H1 (cell line): ENCODE results near the gene IRAK3. TPM values are rescaled to one million over a fixed set of nuclear protein-coding genes. Genes with fewer than 3 reads are reported as not detected.
A peak's percentile ranks its signal among the peaks of the same experiment; 100 is the strongest.

ENCODE experiments used
- CTCF ChIA-PET: fragments of 300-600 bp; sonication (Branson Sonifier 250); formaldehyde crosslinking; loops from one replicate; lab custom pipeline; 2021; ENCODE audit not compliant: partially characterized antibody; lab: Charles Lee
- POLR2A ChIA-PET: fragments of 300-600 bp; sonication (Branson Sonifier 250); formaldehyde crosslinking; loops from one replicate; lab custom pipeline; 2021; ENCODE audit warnings: inconsistent platforms; ENCODE audit not compliant: partially characterized antibody; lab: Charles Lee
- DNase-seq, 2 experiments: peaks; one replicate each; pipeline versions ENCODE4 v3.0.0 to v3.0.0-alpha.2; 2010 to 2022; ENCODE audit warnings: low spot score in 2 of 2, low read depth in 1 of 2, mixed read lengths in 1 of 2
- FAIRE-seq: peaks from 2 replicates; lab custom pipeline; 2011; peaks lifted over from hg19 to GRCh38; lab: Jason Lieb, UNC
- H2AFZ ChIP-seq: 2 replicates; pipeline ENCODE4 v1.8.1; 2012; ENCODE audit warnings: low read length, inconsistent platforms
- H2AK5ac ChIP-seq: 2 replicates; pipeline ENCODE4 v1.6.1; 2013; ENCODE audit warnings: low read depth, low read length
- H2BK120ac ChIP-seq: replicated peaks from 2 replicates; pipeline ENCODE3; 2013; ENCODE audit warnings: low read depth, low read length, inconsistent platforms
- H2BK12ac ChIP-seq: 2 replicates; pipeline ENCODE4 v1.6.1; 2013; ENCODE audit warnings: low read depth, low read length
- H2BK15ac ChIP-seq: 2 replicates; pipeline ENCODE4 v1.6.1; 2013; ENCODE audit warnings: low read length
- H2BK20ac ChIP-seq: 2 replicates; pipeline ENCODE4 v1.6.1; 2013; ENCODE audit warnings: low read length
- H2BK5ac ChIP-seq: 2 replicates; pipeline ENCODE4 v1.6.1; 2013; ENCODE audit warnings: low read depth, low read length
- H3K14ac ChIP-seq: 2 replicates; pipeline ENCODE4 v1.6.1; 2013; ENCODE audit warnings: inconsistent platforms; ENCODE audit not compliant: insufficient read length
- H3K18ac ChIP-seq: 2 replicates; pipeline ENCODE4 v1.6.1; 2013; ENCODE audit warnings: low read length; ENCODE audit errors: extremely low read depth
- H3K23ac ChIP-seq: 2 replicates; pipeline ENCODE4 v1.6.1; 2013; ENCODE audit warnings: inconsistent platforms; ENCODE audit not compliant: insufficient read length
- H3K23me2 ChIP-seq: 2 replicates; pipeline ENCODE4 v1.6.1; 2013; ENCODE audit warnings: low read depth, low read length
- H3K27ac ChIP-seq: 2 replicates; pipeline ENCODE4 v1.6.1; 2011; ENCODE audit warnings: low read depth, low read length, inconsistent platforms
- H3K27me3 ChIP-seq, 4 experiments: replicated peaks in 1 of 4; 1 replicate in 1 of 4; 2 replicates in 3 of 4; pipeline versions ENCODE4 v1.6.1 to v1.8.1; 2011 to 2013; ENCODE audit warnings: low read length in 3 of 4, mild to moderate bottlenecking in 3 of 4, inconsistent platforms in 2 of 4, mixed read lengths in 2 of 4, moderate library complexity in 1 of 4; ENCODE audit not compliant: control insufficient read depth in 3 of 4, insufficient read depth in 3 of 4; ENCODE audit errors: extremely low read depth in 1 of 4
- H3K36me3 ChIP-seq, 4 experiments: 2 replicates each; pipeline versions ENCODE4 v1.6.1 to v1.8.1; 2011 to 2013; ENCODE audit warnings: mild to moderate bottlenecking in 4 of 4, low read length in 3 of 4, moderate library complexity in 2 of 4, control low read depth in 1 of 4, inconsistent platforms in 1 of 4; ENCODE audit not compliant: insufficient read depth in 4 of 4, control insufficient read depth in 2 of 4
- H3K4ac ChIP-seq: replicated peaks from 2 replicates; pipeline ENCODE3; 2013; ENCODE audit warnings: low read length, low read depth, mixed read lengths, inconsistent platforms; ENCODE audit not compliant: insufficient read length
- H3K4me1 ChIP-seq, 4 experiments: replicated peaks in 1 of 4; 1 replicate in 1 of 4; 2 replicates in 3 of 4; pipeline versions ENCODE4 v1.6.1 to v1.8.1; 2011 to 2013; ENCODE audit warnings: low read length in 3 of 4, inconsistent platforms in 2 of 4, mixed read lengths in 1 of 4; ENCODE audit not compliant: insufficient read depth in 4 of 4, control insufficient read depth in 3 of 4
- H3K4me2 ChIP-seq, 2 experiments: 2 replicates each; pipeline versions ENCODE4 v1.6.1 to v1.8.1; 2011 to 2013; ENCODE audit warnings: low read depth in 2 of 2, low read length in 2 of 2, control low read depth in 1 of 2, inconsistent platforms in 1 of 2, mild to moderate bottlenecking in 1 of 2; ENCODE audit not compliant: insufficient read depth in 1 of 2
- H3K4me3 ChIP-seq, 4 experiments: fragments of 200-600, 300-600 bp in 1 of 4; sonication (generic), shearing (Covaris generic), sonication (Bioruptor Twin) in 1 of 4; 2 replicates each; pipeline versions ENCODE4 v1.5.1 to v1.8.1; 2011 to 2016; ENCODE audit warnings: low read length in 4 of 4, low read depth in 3 of 4, control low read depth in 2 of 4, inconsistent platforms in 2 of 4, mild to moderate bottlenecking in 2 of 4, mixed read lengths in 1 of 4, moderate library complexity in 1 of 4; ENCODE audit not compliant: insufficient read depth in 2 of 4; ENCODE audit errors: extremely low read depth in 1 of 4
- H3K56ac ChIP-seq: replicated peaks from 2 replicates; pipeline ENCODE3; 2013; ENCODE audit warnings: low read depth, mild to moderate bottlenecking, mixed read lengths, low read length, inconsistent platforms; ENCODE audit not compliant: insufficient read length
- H3K79me1 ChIP-seq: 2 replicates; pipeline ENCODE4 v1.6.1; 2013; ENCODE audit warnings: low read depth, low read length, control low read depth
- H3K79me2 ChIP-seq, 2 experiments: 2 replicates each; pipeline versions ENCODE4 v1.6.1 to v1.8.1; 2012 to 2013; ENCODE audit warnings: low read length in 2 of 2, mild to moderate bottlenecking in 2 of 2, inconsistent platforms in 1 of 2; ENCODE audit not compliant: insufficient read depth in 2 of 2, control insufficient read depth in 1 of 2
- H3K9ac ChIP-seq, 4 experiments: replicated peaks in 1 of 4; 1 replicate in 1 of 4; 2 replicates in 3 of 4; pipeline versions ENCODE4 v1.6.1 to v1.8.1; 2011 to 2013; ENCODE audit warnings: low read depth in 3 of 4, low read length in 3 of 4, control low read depth in 2 of 4, mild to moderate bottlenecking in 2 of 4, moderate library complexity in 2 of 4, inconsistent platforms in 1 of 4; ENCODE audit errors: extremely low read depth in 1 of 4
- H3K9me3 ChIP-seq, 2 experiments: 2 replicates each; pipeline versions ENCODE4 v1.6.1 to v1.8.1; 2012 to 2013; ENCODE audit warnings: mild to moderate bottlenecking in 2 of 2, moderate library complexity in 2 of 2, control low read depth in 1 of 2, inconsistent platforms in 1 of 2, low read depth in 1 of 2, low read length in 1 of 2, mixed read lengths in 1 of 2; ENCODE audit not compliant: insufficient read depth in 2 of 2
- H4K20me1 ChIP-seq, 2 experiments: replicated peaks in 1 of 2; 2 replicates each; pipeline versions ENCODE3 to v1.8.1; 2011 to 2013; ENCODE audit warnings: inconsistent platforms in 2 of 2, low read length in 2 of 2, mild to moderate bottlenecking in 1 of 2; ENCODE audit not compliant: insufficient read depth in 2 of 2, control insufficient read depth in 1 of 2
- H4K5ac ChIP-seq: 2 replicates; pipeline ENCODE4 v1.6.1; 2013; ENCODE audit warnings: low read length, low read depth, mixed read lengths, inconsistent platforms; ENCODE audit not compliant: insufficient read length
- H4K8ac ChIP-seq: 2 replicates; pipeline ENCODE4 v1.8.0; 2013; ENCODE audit warnings: mild to moderate bottlenecking, moderate library complexity, low read length, inconsistent platforms; ENCODE audit not compliant: insufficient read depth; ENCODE audit errors: extremely low read depth
- H4K91ac ChIP-seq: replicated peaks from 2 replicates; pipeline ENCODE3; 2013; ENCODE audit warnings: low read length, mixed read lengths, inconsistent platforms; ENCODE audit not compliant: insufficient read length
- ASH2L ChIP-seq: fragments of 200-600, 300-600 bp; sonication (generic); IDR thresholded peaks from one replicate; pipeline ENCODE4 v1.7.1; 2017; ENCODE audit warnings: low read length
- CBX5 ChIP-seq: fragments of 300-800, 300-1000 bp; sonication (generic); IDR thresholded peaks from 2 replicates; pipeline ENCODE4 v1.7.1; 2016; ENCODE audit warnings: antibody characterized with exemption, low read length, low read depth
- JUND ChIP-seq: IDR thresholded peaks from 2 replicates; pipeline ENCODE4 v1.6.1; 2011; ENCODE audit warnings: mild to moderate bottlenecking, improper control_type of control experiment, low read length
- KDM1A ChIP-seq: fragments of 200-600, 300-600 bp; sonication (generic); IDR thresholded peaks from 2 replicates; pipeline ENCODE4 v1.7.1; 2016; ENCODE audit warnings: mild to moderate bottlenecking, low read length, borderline replicate concordance
- NRF1 ChIP-seq: IDR thresholded peaks from 2 replicates; pipeline ENCODE4 v1.6.1; 2011; ENCODE audit warnings: mild to moderate bottlenecking, low read depth, low read length, improper control_type of control experiment
- POLR2AphosphoS5 ChIP-seq: IDR thresholded peaks from 2 replicates; pipeline ENCODE4 v1.6.1; 2011; ENCODE audit warnings: low read depth, low read length
- POU5F1 ChIP-seq: IDR thresholded peaks from 2 replicates; pipeline ENCODE4 v1.6.1; 2011; ENCODE audit warnings: low read depth, mild to moderate bottlenecking, low read length, moderate library complexity
- RFX5 ChIP-seq: IDR thresholded peaks from 2 replicates; pipeline ENCODE4 v1.6.1; 2011; ENCODE audit warnings: low read depth, low read length, improper control_type of control experiment, borderline replicate concordance
- RXRA ChIP-seq: IDR thresholded peaks from 2 replicates; pipeline ENCODE4 v1.6.1; 2011; ENCODE audit warnings: low read depth, mild to moderate bottlenecking, low read length, moderate library complexity; ENCODE audit not compliant: insufficient read depth
- SUZ12 ChIP-seq: fragments of 200-600 bp; sonication (generic); IDR thresholded peaks from 2 replicates; pipeline ENCODE4 v1.6.1; 2012; ENCODE audit warnings: mild to moderate bottlenecking, inconsistent platforms, low read length, moderate library complexity, mixed read lengths
- TAF1 ChIP-seq: IDR thresholded peaks from 2 replicates; pipeline ENCODE4 v1.6.1; 2011; ENCODE audit warnings: mild to moderate bottlenecking, low read depth, low read length
- TCF12 ChIP-seq: IDR thresholded peaks from 2 replicates; pipeline ENCODE4 v1.6.1; 2011; ENCODE audit warnings: low read depth, mild to moderate bottlenecking, low read length
- WGBS, 2 experiments: shearing (Covaris generic) in 1 of 2; methylation state at CpG; one replicate each; pipeline versions ENCODE4 v1.1.6 to v1.1.7; 2013 to 2015; ENCODE audit warnings: low lambda C conversion rate in 2 of 2, mixed read lengths in 2 of 2, inconsistent platforms in 1 of 2, low coverage in 1 of 2, missing lambda C conversion rate in 1 of 2; ENCODE audit not compliant: insufficient replicate concordance in 2 of 2, insufficient coverage in 1 of 2, insufficient read length in 1 of 2; ENCODE audit errors: extremely low coverage in 1 of 2, missing lambda C conversion rate in 1 of 2; 5-methylcytosine and 5-hydroxymethylcytosine counted together
- polyA plus RNA-seq, 7 experiments: library from polyadenylated mRNA; depleted of rRNA in 3 of 7; stranded (reverse) in 5 of 7; unstranded in 2 of 7; fragments of >200 nt in 5 of 7; fragments of 200-250 nt in 2 of 7; gene quantifications; 1 replicate in 5 of 7; 2 replicates in 1 of 7; 4 replicates in 1 of 7; pipeline versions ENCODE4 v1.2.1 to v1.2.3, GENCODE V29; 2011 to 2013; ENCODE audit warnings: missing spikeins in 2 of 7, mixed read lengths in 2 of 7
- total RNA-seq: library from RNA; stranded (reverse); fragmentation: NEBNext Ultra II Directional; extraction: Animal tissue kit (Norgen Biotek cat#: 25700); gene quantifications from 2 replicates; pipeline ENCODE4 v1.2.1, GENCODE V29; 2021

The IRAK3 gene
- total and polyA plus RNA-seq, 2 of the 8 experiments (the other 6 are each of a cell fraction or from before 2014, with no cell fraction given) = 0.51 to 2.2 TPM

GRCh38 chr12:66235626-66236281, 46.7 kb downstream of the IRAK3 start:
- no peak overlapping the region for H3K4ac ChIP-seq
- FAIRE-seq (no peak), DNase-seq (no peak)
- H3K56ac ChIP-seq = no peak overlapping the region
- H3K23ac ChIP-seq = no peak overlapping the region
- H4K91ac ChIP-seq = no peak overlapping the region
- H4K5ac ChIP-seq = no peak overlapping the region
- H2AK5ac ChIP-seq = no peak overlapping the region
- peak overlapping the region; percentile 58; the same call in 1 of the 2 replicates for H4K8ac ChIP-seq
- H3K4me1 ChIP-seq = peaks cover 0 to 11% (median 5%) of the 10 kb centered on the region in 4 experiments; a peak in 4 of 7 replicates
- no peak overlapping the region for H2BK12ac ChIP-seq
- H3K9ac ChIP-seq = no peak overlapping the region
- no peaks in the 10 kb centered on the region for H3K79me1 ChIP-seq
- H3K4me2 ChIP-seq = peak overlapping the region; percentile 58 to 62
- no peak overlapping the region for H3K27ac ChIP-seq
- H3K9me3 ChIP-seq = no peaks in the 10 kb centered on the region
- no peak overlapping the region for H2BK5ac ChIP-seq
- H3K18ac ChIP-seq = no peak overlapping the region
- H2AFZ ChIP-seq = no peak overlapping the region
- H3K27me3 ChIP-seq = no peaks in the 10 kb centered on the region
- no peaks in the 10 kb centered on the region for H4K20me1 ChIP-seq
- H3K79me2 ChIP-seq = no peaks in the 10 kb centered on the region
- no peak overlapping the region for H2BK15ac ChIP-seq
- 48% methylated on average over 5 of the region's 5 CpGs; no CpG with 5 or more reads in 1 of the 2 experiments for WGBS, 2 experiments
- no peaks in the 10 kb centered on the region for H3K36me3 ChIP-seq
- CTCF ChIA-PET = interaction anchor here (0.6 to 3.3 kb wide), 7 partner anchors 11 to 91 kb away, joined by 3 to 14 read pairs (median 4); no protein-coding TSS in a partner anchor
- H2BK120ac ChIP-seq = no peak overlapping the region
- 0 out of 2 replicates have a peak, but pooled peaks cover 2% of the 10 kb centered on the region for H3K23me2 ChIP-seq
- no peak overlapping the region for H3K14ac ChIP-seq
- H3K4me3 ChIP-seq = peak overlapping the region; percentile 30 to 67 (median 58); a peak in 7 of 8 replicates
- POLR2A ChIA-PET = interaction anchor here (0.7 to 1.8 kb wide), 2 partner anchors 67 to 186 kb away, joined by 4 to 7 read pairs; no protein-coding TSS in a partner anchor
- no peak overlapping the region for H2BK20ac ChIP-seq
- TF ChIP-seq TAF1 (no peak), SUZ12 (no peak), RXRA (no peak), ASH2L (no peak), POU5F1 (no peak), POLR2AphosphoS5 (no peak), KDM1A (no peak), TCF12 (no peak), CBX5 (no peak), RFX5 (no peak), NRF1 (no peak), JUND (no peak)
